HepG2 (cell line): Measurements from ENCODE around the gene S100A9. TPM values are rescaled to one million over a fixed set of nuclear protein-coding genes. Genes with fewer than 3 reads are reported as not detected.

ENCODE experiments used
- ATAC-seq: fragments of 200-7000 bp; cut with Tn5 transposase; 3 replicates; pipeline ENCODE4 v1.9.1; 2020; ENCODE audit warnings: mild to moderate bottlenecking, moderate library complexity
- BruUV-seq: library from RNA; stranded (reverse); fragments of 400-500 nt; replicated peaks from 2 replicates; lab custom pipeline; 2021; lab: Mats Ljungman, UMichigan
- CTCF ChIA-PET: fragments of 300-600 bp; formaldehyde crosslinking; extraction: SDS; loops from one replicate; lab custom pipeline; 2021; ENCODE audit warnings: low total read pairs, inconsistent platforms, low intra/inter-chr PET ratio; lab: Yijun Ruan, JAX
- POLR2A ChIA-PET: fragments of 350-600 bp; sonication (Branson Sonifier 250); formaldehyde crosslinking; loops from one replicate; lab custom pipeline; 2020; ENCODE audit warnings: antibody characterized with exemption, inconsistent platforms; lab: Yijun Ruan, JAX
- DNase-seq: peaks from one replicate; pipeline ENCODE4 v3.0.0-alpha.2; 2015; ENCODE audit warnings: low spot score
- FAIRE-seq: peaks from 3 replicates; lab custom pipeline; 2011; peaks lifted over from hg19 to GRCh38; lab: Jason Lieb, UNC
- H2AFZ ChIP-seq: one replicate; pipeline ENCODE4 v1.6.1; 2011; ENCODE audit warnings: low read length, inconsistent platforms
- H3K27ac ChIP-seq: fragments of 300-600 bp; 3 replicates; pipeline ENCODE4 v1.8.0; 2011; ENCODE audit warnings: mixed run types, mild to moderate bottlenecking, mixed read lengths, low read length, inconsistent platforms; ENCODE audit not compliant: insufficient read depth; ENCODE audit errors: extremely low read length
- H3K27me3 ChIP-seq, 2 experiments: fragments of 200-600 bp in 1 of 2; 2 replicates in 1 of 2; 3 replicates in 1 of 2; pipeline versions ENCODE4 v1.6.0 to v1.8.0; 2011; ENCODE audit warnings: low read length in 2 of 2, mild to moderate bottlenecking in 2 of 2, moderate library complexity in 2 of 2, inconsistent platforms in 1 of 2; ENCODE audit not compliant: insufficient read depth in 2 of 2, control insufficient read depth in 1 of 2
- H3K36me3 ChIP-seq, 2 experiments: fragments of 200-600 bp in 1 of 2; replicated peaks in 1 of 2; 2 replicates in 1 of 2; 3 replicates in 1 of 2; pipeline versions ENCODE4 v1.5.1 to v1.8.0; 2011; ENCODE audit warnings: low read length in 2 of 2, inconsistent platforms in 1 of 2; ENCODE audit not compliant: insufficient read depth in 2 of 2, control insufficient read depth in 1 of 2
- H3K4me1 ChIP-seq: 2 replicates; pipeline ENCODE4 v1.5.1; 2012; ENCODE audit warnings: low read length, inconsistent platforms; ENCODE audit not compliant: insufficient read depth
- H3K4me2 ChIP-seq: 2 replicates; pipeline ENCODE4 v1.6.0; 2011; ENCODE audit warnings: low read depth, low read length, inconsistent platforms
- H3K4me3 ChIP-seq, 3 experiments: fragments of 200-600 bp in 1 of 3; sonication (generic), shearing (Covaris generic) in 1 of 3; replicated peaks in 1 of 3; 2 replicates each; pipeline ENCODE4 v1.5.1; 2011 to 2016; ENCODE audit warnings: low read length in 3 of 3, inconsistent platforms in 2 of 3, low read depth in 2 of 3, mild to moderate bottlenecking in 2 of 3, control low read depth in 1 of 3, mixed read lengths in 1 of 3; ENCODE audit not compliant: insufficient read depth in 1 of 3
- H3K79me2 ChIP-seq: one replicate; pipeline ENCODE4 v1.6.1; 2011; ENCODE audit warnings: low read length, inconsistent platforms; ENCODE audit not compliant: insufficient read depth
- H3K9ac ChIP-seq: 2 replicates; pipeline ENCODE4 v1.6.0; 2011; ENCODE audit warnings: mild to moderate bottlenecking, low read depth, low read length, inconsistent platforms; ENCODE audit not compliant: insufficient read depth
- H3K9me3 ChIP-seq: 2 replicates; pipeline ENCODE4 v1.5.1; 2012; ENCODE audit warnings: mild to moderate bottlenecking, low read length
- H4K20me1 ChIP-seq: 2 replicates; pipeline ENCODE4 v1.6.0; 2011; ENCODE audit warnings: inconsistent platforms, mild to moderate bottlenecking, low read length, moderate library complexity; ENCODE audit not compliant: insufficient read depth
- EED ChIP-seq: sonication (generic); formaldehyde crosslinking; IDR thresholded peaks from 2 replicates; pipeline ENCODE4 v1.5.0; 2020; ENCODE audit warnings: mild to moderate bottlenecking, missing genetic modification reagents
- FOSL2 ChIP-seq: sonication (generic); formaldehyde crosslinking; IDR thresholded peaks from 2 replicates; pipeline ENCODE4 v1.4.0; 2020; ENCODE audit warnings: missing genetic modification reagents
- NR2F2 ChIP-seq: IDR thresholded peaks from 2 replicates; pipeline ENCODE4 v1.6.1; 2012; ENCODE audit warnings: low read depth, inconsistent platforms, borderline replicate concordance
- XRCC5 ChIP-seq: fragments of 200-400 bp; formaldehyde crosslinking; optimal IDR thresholded peaks from 2 replicates; pipeline ENCODE3; 2017; ENCODE audit warnings: mild to moderate bottlenecking, low read length
- ZNF383 ChIP-seq: sonication (generic); formaldehyde crosslinking; IDR thresholded peaks from 2 replicates; pipeline ENCODE4 v1.4.0; 2020; ENCODE audit warnings: missing genetic modification reagents, mild to moderate bottlenecking, borderline replicate concordance
- ZNF562 ChIP-seq: sonication (generic); formaldehyde crosslinking; IDR thresholded peaks from 2 replicates; pipeline ENCODE4 v1.8.0; 2022; ENCODE audit warnings: missing genetic modification reagents, borderline replicate concordance
- ZNF775 ChIP-seq: sonication (generic); formaldehyde crosslinking; IDR thresholded peaks from 2 replicates; pipeline ENCODE4 v1.4.0; 2020; ENCODE audit warnings: missing genetic modification reagents, mild to moderate bottlenecking, moderate library complexity, borderline replicate concordance
- WGBS: methylation state at CpG from one replicate; pipeline ENCODE4 v1.1.6; 2017; ENCODE audit warnings: low lambda C conversion rate; 5-methylcytosine and 5-hydroxymethylcytosine counted together
- in situ Hi-C: cut with HindIII; loops from 2 replicates; pipeline ENCODE4 v1.10.0; 2017; ENCODE audit warnings: low pct_unique_long_range_greater_than_20kb; ENCODE audit not compliant: extremely low pct_ligation_motif_present
- intact Hi-C: fragments of 100-400 bp; cut with micrococcal nuclease; formaldehyde crosslinking; loops from one replicate; pipeline ENCODE4 v1.10.0; 2022; ENCODE audit not compliant: unreplicated experiment
- polyA plus RNA-seq, 8 experiments: library from polyadenylated mRNA; depleted of rRNA in 3 of 8; stranded (reverse) in 7 of 8; unstranded in 1 of 8; fragments of >200 nt; fragmentation: Illumina TruSeq in 4 of 8; extraction: Trizol in 4 of 8; gene quantifications; 2 replicates each; pipeline versions ENCODE4 v1.2.1 to v1.2.3, GENCODE V29; 2011 to 2016; ENCODE audit warnings: low read depth in 4 of 8, missing spikeins in 1 of 8, mixed read lengths in 1 of 8; ENCODE audit not compliant: insufficient read depth in 1 of 8
- total RNA-seq, 5 experiments: library from RNA; depleted of rRNA; stranded (reverse); fragments of >200 nt; fragmentation: Illumina TruSeq; extraction: Trizol; gene quantifications; 2 replicates each; pipeline ENCODE4 v1.2.3, GENCODE V29; 2016; ENCODE audit warnings: low read depth in 1 of 5
- TF ChIP-seq, protein P1 (sequence below): sonication (generic); formaldehyde crosslinking; IDR thresholded peaks from 2 replicates; pipeline ENCODE4 v1.4.0; 2020; ENCODE audit warnings: missing genetic modification reagents
- TF ChIP-seq, protein P2 (sequence below): sonication (generic); formaldehyde crosslinking; IDR thresholded peaks from 2 replicates; pipeline ENCODE4 v1.9.0; 2021; ENCODE audit warnings: missing genetic modification reagents, borderline replicate concordance
- TF ChIP-seq, protein P3 (sequence below): sonication (generic); formaldehyde crosslinking; IDR thresholded peaks from 2 replicates; pipeline ENCODE4 v1.4.0; 2020; ENCODE audit warnings: mild to moderate bottlenecking, missing genetic modification reagents

The S100A9 gene
- total and polyA plus RNA-seq, 2 of the 13 experiments (the other 11 are each of a cell fraction or from before 2014, with no cell fraction given): 0.31 to 0.69 TPM

DNA sequence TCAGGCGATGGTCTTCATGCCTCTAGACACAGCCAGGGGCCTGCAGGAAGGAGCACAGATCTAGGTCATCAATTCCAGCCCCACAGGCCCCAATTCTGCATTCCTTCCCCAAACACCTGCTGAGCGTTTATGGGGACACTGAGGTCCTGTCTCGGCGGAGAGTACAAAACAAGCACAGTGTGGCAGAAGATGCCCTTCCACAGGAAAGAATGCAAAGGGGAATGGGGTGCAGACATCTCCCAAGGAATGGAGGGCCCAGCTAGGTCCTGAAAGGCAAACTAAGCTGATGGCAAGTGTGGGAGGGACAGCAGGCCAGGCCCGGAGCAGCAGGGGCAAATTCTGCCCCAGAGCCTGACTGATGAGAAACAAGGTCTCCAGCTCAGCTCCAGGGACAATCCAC lies 36.7 kb downstream of the S100A9 start:
- TF ChIP-seq ZNF775 (no peak), ZNF383 (no peak), FOSL2 (CRISPR knock-in tag) (no peak)
- TF ChIP-seq, protein P1, sequence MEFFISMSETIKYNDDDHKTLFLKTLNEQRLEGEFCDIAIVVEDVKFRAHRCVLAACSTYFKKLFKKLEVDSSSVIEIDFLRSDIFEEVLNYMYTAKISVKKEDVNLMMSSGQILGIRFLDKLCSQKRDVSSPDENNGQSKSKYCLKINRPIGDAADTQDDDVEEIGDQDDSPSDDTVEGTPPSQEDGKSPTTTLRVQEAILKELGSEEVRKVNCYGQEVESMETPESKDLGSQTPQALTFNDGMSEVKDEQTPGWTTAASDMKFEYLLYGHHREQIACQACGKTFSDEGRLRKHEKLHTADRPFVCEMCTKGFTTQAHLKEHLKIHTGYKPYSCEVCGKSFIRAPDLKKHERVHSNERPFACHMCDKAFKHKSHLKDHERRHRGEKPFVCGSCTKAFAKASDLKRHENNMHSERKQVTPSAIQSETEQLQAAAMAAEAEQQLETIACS: no peak
- TF ChIP-seq, all 625 proteins: peak for 0
- FAIRE-seq (no peak), ATAC-seq (no peak), DNase-seq (no peak)
- POLR2A ChIA-PET: no interaction called here
- no peaks in the 10 kb centered on the region for H3K79me2 ChIP-seq
- no peaks in the 10 kb centered on the region for H3K9me3 ChIP-seq
- H3K4me1 ChIP-seq: no peaks in the 10 kb centered on the region
- H3K27ac ChIP-seq: no peak overlapping the region
- no peaks in the 10 kb centered on the region for H3K36me3 ChIP-seq
- intact Hi-C loops (loop anchor here (10.0 kb wide), 2 partner anchors 60 to 1000 kb away; no protein-coding TSS in a partner anchor), in situ Hi-C loops (no loop called here)
- 3% methylated on average over 4 of the region's 5 CpGs for WGBS
- H3K4me3 ChIP-seq: no peak overlapping the region
- CTCF ChIA-PET: no interaction called here
- H3K27me3 ChIP-seq: peaks cover 1 to 38% of the 10 kb centered on the region in 2 experiments; a peak in 4 of 5 replicates
- H3K4me2 ChIP-seq: no peak overlapping the region
- no TSS peak for BruUV-seq
- no peak overlapping the region for H2AFZ ChIP-seq
- H3K9ac ChIP-seq: no peak overlapping the region
- H4K20me1 ChIP-seq: no peaks in the 10 kb centered on the region

DNA sequence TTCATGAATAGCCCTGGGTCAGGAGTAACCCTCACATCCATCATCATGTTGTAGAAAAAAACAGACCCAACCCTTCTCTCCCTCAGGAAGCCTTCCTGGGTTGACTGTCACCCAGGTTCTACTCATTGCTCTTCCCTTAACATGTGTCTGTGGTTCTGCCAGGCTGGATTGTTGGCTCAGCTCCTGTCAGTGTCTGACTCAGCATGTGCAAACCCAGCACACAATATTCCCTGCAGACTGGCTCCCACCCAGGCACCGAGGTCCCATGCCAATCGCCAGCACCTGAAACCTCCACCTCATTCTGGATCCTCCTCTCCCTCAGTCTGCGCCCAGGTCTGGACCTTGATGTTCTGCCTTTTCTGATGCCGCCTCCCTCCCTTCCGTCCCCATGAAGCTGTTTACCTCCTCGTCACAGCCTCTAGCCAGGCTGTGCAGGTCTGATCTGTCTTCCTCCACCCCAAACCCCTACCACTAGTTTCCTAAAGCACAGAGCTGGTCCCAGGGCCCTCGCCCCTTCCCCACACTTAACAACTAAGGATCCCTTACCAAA lies 37.6 kb downstream of the S100A9 start:
- no peaks in the 10 kb centered on the region for H3K4me1 ChIP-seq
- H4K20me1 ChIP-seq: no peaks in the 10 kb centered on the region
- H3K27me3 ChIP-seq: peaks cover 1 to 46% of the 10 kb centered on the region in 2 experiments; a peak in 4 of 5 replicates
- in situ Hi-C loops (no loop called here), intact Hi-C loops (loop anchor here (10.0 kb wide), 2 partner anchors 60 to 1000 kb away; no protein-coding TSS in a partner anchor)
- H3K36me3 ChIP-seq: no peaks in the 10 kb centered on the region
- no peak overlapping the region for H2AFZ ChIP-seq
- ChIA-PET POLR2A (no interaction called here), CTCF (no interaction called here)
- no peak overlapping the region for H3K4me3 ChIP-seq
- BruUV-seq: no TSS peak
- H3K4me2 ChIP-seq: no peak overlapping the region
- ATAC-seq (no peak), DNase-seq (no peak), FAIRE-seq (no peak)
- no peaks in the 10 kb centered on the region for H3K79me2 ChIP-seq
- H3K9ac ChIP-seq: no peak overlapping the region
- H3K27ac ChIP-seq: no peak overlapping the region
- H3K9me3 ChIP-seq: no peaks in the 10 kb centered on the region
- 4% methylated on average over 7 of the region's 7 CpGs for WGBS
- TF ChIP-seq, protein P2, sequence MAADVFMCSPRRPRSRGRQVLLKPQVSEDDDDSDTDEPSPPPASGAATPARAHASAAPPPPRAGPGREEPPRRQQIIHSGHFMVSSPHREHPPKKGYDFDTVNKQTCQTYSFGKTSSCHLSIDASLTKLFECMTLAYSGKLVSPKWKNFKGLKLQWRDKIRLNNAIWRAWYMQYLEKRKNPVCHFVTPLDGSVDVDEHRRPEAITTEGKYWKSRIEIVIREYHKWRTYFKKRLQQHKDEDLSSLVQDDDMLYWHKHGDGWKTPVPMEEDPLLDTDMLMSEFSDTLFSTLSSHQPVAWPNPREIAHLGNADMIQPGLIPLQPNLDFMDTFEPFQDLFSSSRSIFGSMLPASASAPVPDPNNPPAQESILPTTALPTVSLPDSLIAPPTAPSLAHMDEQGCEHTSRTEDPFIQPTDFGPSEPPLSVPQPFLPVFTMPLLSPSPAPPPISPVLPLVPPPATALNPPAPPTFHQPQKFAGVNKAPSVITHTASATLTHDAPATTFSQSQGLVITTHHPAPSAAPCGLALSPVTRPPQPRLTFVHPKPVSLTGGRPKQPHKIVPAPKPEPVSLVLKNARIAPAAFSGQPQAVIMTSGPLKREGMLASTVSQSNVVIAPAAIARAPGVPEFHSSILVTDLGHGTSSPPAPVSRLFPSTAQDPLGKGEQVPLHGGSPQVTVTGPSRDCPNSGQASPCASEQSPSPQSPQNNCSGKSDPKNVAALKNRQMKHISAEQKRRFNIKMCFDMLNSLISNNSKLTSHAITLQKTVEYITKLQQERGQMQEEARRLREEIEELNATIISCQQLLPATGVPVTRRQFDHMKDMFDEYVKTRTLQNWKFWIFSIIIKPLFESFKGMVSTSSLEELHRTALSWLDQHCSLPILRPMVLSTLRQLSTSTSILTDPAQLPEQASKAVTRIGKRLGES (CRISPR knock-in tag): no peak
- TF ChIP-seq NR2F2: no peak
- TF ChIP-seq, protein P3, sequence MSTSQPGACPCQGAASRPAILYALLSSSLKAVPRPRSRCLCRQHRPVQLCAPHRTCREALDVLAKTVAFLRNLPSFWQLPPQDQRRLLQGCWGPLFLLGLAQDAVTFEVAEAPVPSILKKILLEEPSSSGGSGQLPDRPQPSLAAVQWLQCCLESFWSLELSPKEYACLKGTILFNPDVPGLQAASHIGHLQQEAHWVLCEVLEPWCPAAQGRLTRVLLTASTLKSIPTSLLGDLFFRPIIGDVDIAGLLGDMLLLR: no peak
- no peak for TF ChIP-seq EED
- TF ChIP-seq XRCC5: no peak
- TF ChIP-seq ZNF562 (CRISPR knock-in tag): no peak
